ENCODE data around the gene CCDC69. TPM values are rescaled to one million over a fixed set of nuclear protein-coding genes. Genes with fewer than 3 reads are reported as not detected.

The CCDC69 gene
- 2.2 and 6.9 TPM in 2 replicates for total RNA-seq

GRCh38 chr5:151223447-151224264 lies at the start of gene CCDC69:
Gene CCDC69 (minus strand): TSS chr5:151224092. CDS start chr5:151223970, 122 bp downstream.

GRCh38 chr5:151252762-151253604 lies 29.1 kb upstream of the CCDC69 start, which contains the start of gene GM2A:
Gene GM2A (plus strand): TSS chr5:151253185. CDS start chr5:151253217, 32 bp downstream.

DNA sequence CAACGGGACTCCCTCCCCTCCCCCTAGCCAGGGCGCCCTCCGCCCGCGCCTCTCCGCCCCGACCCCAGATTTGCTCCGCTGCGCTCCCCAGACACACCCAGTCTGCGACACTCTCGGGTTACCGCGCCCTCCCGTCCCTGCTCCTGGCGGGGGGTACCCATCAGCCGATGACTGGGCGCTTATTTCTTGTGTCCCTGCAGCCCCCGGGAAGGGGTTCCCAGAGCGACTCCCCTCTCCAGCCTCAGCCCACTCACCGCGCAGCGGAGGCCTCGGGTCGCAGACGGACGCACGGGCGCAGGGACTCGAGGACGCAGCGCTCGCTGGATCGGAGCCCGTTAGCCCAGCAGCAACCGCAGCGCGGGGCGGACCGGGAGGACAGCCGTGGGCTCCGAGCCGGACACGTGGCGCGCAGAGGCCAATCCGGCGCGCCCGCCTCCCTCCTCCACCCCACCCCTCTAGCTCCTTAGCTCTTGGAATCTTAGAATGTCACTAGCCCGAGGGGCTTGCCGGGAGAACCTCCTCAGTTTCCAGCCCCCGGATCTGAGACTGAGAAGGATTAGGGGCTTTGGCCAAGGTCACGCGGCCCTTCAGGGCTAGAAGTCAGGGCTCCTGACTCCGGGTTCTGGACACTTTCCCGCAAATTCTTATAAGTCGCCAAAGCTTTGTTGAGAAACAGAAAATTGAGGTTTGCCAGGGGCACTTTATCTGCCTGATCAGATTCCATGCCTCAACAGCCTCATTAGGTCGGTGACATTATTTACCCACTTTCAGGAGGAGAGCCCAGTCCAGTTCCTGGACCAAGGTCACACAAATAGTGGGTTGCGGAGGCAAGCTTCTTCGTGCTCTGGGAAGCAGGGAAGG lies 66.2 kb downstream of the CCDC69 start, which contains the start of gene ANXA6:
Gene ANXA6 (minus strand): TSS at position 354 of the 861 bp plus-strand sequence. CDS start 9,878 bp downstream, outside the sequence.

Other genes with a start within 250 kb of the CCDC69 start
- 7.6 and 18.4 TPM in 2 replicates for gene GPX3, start 203.5 kb downstream of the CCDC69 start, total RNA-seq
- gene TNIP1, start 143.1 kb downstream of the CCDC69 start, total RNA-seq = 56.0 and 87.7 TPM in 2 replicates
- 553 and 716 TPM in 2 replicates for gene ANXA6, start 66.3 kb downstream of the CCDC69 start, total RNA-seq
- 30.3 and 55.6 TPM in 2 replicates for gene GM2A, start 29.1 kb upstream of the CCDC69 start, total RNA-seq
- not detected in 2 replicates for gene SLC36A3, start 79.7 kb upstream of the CCDC69 start, total RNA-seq
- not detected in 2 replicates for gene SLC36A2, start 123.5 kb upstream of the CCDC69 start, total RNA-seq
- gene SLC36A1, start 223.5 kb upstream of the CCDC69 start, total RNA-seq = 8.3 and 8.4 TPM in 2 replicates

Data from smooth muscle cell of trachea (primary cell).